B cell (primary cell): ENCODE results near the gene ARHGAP25.

ENCODE experiments used
- CTCF ChIP-seq: fragments of 200-600 bp; IDR thresholded peaks from one replicate; pipeline ENCODE4 v1.8.0; 2022; ENCODE audit warnings: antibody characterized with exemption, mild to moderate bottlenecking
- EZH2 ChIP-seq: IDR thresholded peaks from 2 replicates; pipeline ENCODE4 v1.6.1; 2012; ENCODE audit warnings: borderline replicate concordance, low read depth, mild to moderate bottlenecking, moderate library complexity, low read length; ENCODE audit not compliant: insufficient read depth, poor library complexity, severe bottlenecking

- no peak for TF ChIP-seq CTCF
- no peak for TF ChIP-seq EZH2
Observed at GRCh38 chr2:68721482-68722101, 13.0 kb upstream of the ARHGAP25 start.
